Activated naive CD4-positive, alpha-beta T cell treated with anti-CD3 and anti-CD28 coated beads for 36 hours (primary cell): ENCODE measurements around the gene ACACB. TPM values are rescaled to one million over a fixed set of nuclear protein-coding genes. Genes with fewer than 3 reads are reported as not detected.
"Not testable (repeated sequence)": the region's sequence is repeated elsewhere in the genome, so short reads cannot be mapped to it uniquely, and the experiment has no call there.

ENCODE experiments used
- CTCF ChIA-PET: fragments of 350-600 bp; sonication (Branson Sonifier 250); formaldehyde crosslinking; loops from one replicate; lab custom pipeline; 2021; ENCODE audit warnings: antibody characterized with exemption; lab: Charles Lee
- DNase-seq: peaks from one replicate; pipeline ENCODE4 v3.0.0-alpha.2; 2020
- H3K27ac Mint-ChIP-seq: one replicate; pipeline ENCODE4 v1.8.0; 2021; ENCODE audit warnings: mild to moderate bottlenecking, mixed read lengths
- H3K27me3 Mint-ChIP-seq: one replicate; pipeline ENCODE4 v1.8.0; 2021; ENCODE audit warnings: low read depth, mixed read lengths
- H3K36me3 Mint-ChIP-seq: one replicate; pipeline ENCODE4 v1.8.0; 2021; ENCODE audit warnings: low read depth, mixed read lengths
- H3K4me1 Mint-ChIP-seq: one replicate; pipeline ENCODE4 v1.8.0; 2021; ENCODE audit warnings: low read depth, mixed read lengths
- H3K4me3 Mint-ChIP-seq: one replicate; pipeline ENCODE4 v1.8.0; 2021; ENCODE audit warnings: mild to moderate bottlenecking, moderate library complexity, mixed read lengths
- H3K9me3 Mint-ChIP-seq: one replicate; pipeline ENCODE4 v1.8.0; 2021; ENCODE audit warnings: mixed read lengths
- intact Hi-C: fragments of 100-400 bp; cut with micrococcal nuclease; formaldehyde crosslinking; loops from one replicate; pipeline ENCODE4 v1.15.1; 2023
- total RNA-seq, 2 experiments: library from RNA; stranded (reverse); gene quantifications; one replicate each; pipeline ENCODE4 v1.2.3, GENCODE V29; 2021

Gene ACACB
- total RNA-seq, 2 experiments from 2014 or later = 11.0 to 11.8 TPM

DNA sequence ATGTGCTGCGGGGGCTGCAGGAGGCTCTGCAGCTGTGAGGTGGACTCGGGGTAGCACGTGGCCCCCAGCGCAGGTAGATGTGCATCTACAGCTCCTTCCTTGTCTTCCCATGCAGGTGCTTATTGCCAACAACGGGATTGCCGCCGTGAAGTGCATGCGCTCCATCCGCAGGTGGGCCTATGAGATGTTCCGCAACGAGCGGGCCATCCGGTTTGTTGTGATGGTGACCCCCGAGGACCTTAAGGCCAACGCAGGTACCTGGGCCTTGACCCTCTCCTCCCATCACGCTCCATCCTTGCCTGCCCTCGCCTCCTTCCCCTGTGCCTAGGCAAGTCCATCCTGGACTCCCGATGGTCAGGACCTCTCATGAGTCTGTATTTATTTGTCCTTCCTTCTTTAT lies 51.4 kb downstream of the ACACB start:
- Mint-ChIP-seq H3K9me3 (no peaks in the 10 kb centered on the region), H3K27ac (no peak overlapping the region), H3K4me1 (peaks cover 3% of the 10 kb centered on the region), H3K27me3 (no peaks in the 10 kb centered on the region), H3K4me3 (no peak overlapping the region), H3K36me3 (peaks cover 24% of the 10 kb centered on the region)
- intact Hi-C loops = no loop called here
- no peak for DNase-seq
- CTCF ChIA-PET = no interaction called here

DNA sequence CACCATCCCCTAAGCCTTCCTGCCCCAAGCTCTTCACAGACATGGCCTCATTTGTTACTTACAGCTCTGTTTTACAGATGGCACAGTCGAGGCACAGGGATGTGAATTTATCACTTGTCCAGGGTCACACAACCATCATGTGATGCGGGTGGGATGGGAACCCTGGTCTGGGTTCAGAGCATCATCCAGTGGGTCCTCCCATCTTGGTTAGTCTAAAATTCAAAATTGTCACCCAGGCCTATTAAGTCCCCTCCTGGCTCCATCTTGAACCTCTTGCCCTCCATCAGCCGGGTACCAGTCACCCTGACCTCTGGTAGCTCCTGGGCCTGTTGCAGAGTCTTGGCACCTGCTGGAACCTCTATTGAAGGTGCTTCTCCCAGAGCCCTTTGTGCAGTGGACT lies 52.9 kb downstream of the ACACB start:
- no peak overlapping the region for H3K27ac Mint-ChIP-seq
- H3K9me3 Mint-ChIP-seq = peaks cover 5% of the 10 kb centered on the region
- intact Hi-C loops = no loop called here
- H3K4me3 Mint-ChIP-seq = no peak overlapping the region
- H3K4me1 Mint-ChIP-seq = no peaks in the 10 kb centered on the region
- CTCF ChIA-PET = no interaction called here
- no peaks in the 10 kb centered on the region for H3K27me3 Mint-ChIP-seq
- no peak for DNase-seq
- peaks cover 34% of the 10 kb centered on the region for H3K36me3 Mint-ChIP-seq

DNA sequence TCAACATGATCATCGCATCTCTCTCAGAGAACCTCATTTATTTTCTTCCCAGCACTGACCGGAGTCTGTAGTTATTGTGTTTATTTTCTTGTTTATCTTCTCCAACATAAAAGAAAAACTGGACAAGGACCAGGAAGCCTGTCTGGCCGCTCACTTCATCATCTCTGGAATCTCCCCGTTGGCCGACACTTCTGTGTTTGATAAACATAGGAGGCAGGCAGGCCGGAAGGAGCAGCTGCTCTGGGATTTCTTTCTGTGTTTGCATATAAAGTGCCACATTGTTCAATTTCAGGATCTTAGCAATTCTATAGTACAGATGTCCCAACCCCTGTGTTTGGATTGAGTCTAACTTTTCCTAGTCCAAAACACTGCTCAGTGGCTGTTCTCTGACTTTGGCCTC lies 53.3 kb downstream of the ACACB start:
- no peaks in the 10 kb centered on the region for H3K27me3 Mint-ChIP-seq
- H3K4me1 Mint-ChIP-seq = no peaks in the 10 kb centered on the region

DNA sequence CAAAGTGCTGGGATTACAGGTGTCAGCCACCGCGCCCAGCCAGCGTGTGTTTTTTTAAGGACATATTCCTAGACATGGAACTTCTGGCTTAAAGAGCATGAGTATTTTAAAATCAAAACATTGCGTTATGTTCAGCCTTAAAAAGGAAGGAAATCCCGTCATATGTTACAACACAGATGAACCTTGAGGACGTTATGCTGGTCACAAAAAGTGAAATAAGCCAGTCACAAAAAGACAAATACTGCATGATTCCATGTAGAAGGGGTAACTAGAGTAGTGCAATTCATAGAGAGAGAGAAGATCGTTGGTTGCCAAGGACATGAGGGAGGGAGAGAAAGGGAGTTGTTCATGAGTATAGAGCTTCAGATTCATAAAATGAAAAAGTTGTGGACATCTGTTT lies 53.9 kb downstream of the ACACB start:
- Mint-ChIP-seq H3K27ac (no peak overlapping the region), H3K9me3 (peaks cover 5% of the 10 kb centered on the region), H3K4me1 (no peaks in the 10 kb centered on the region), H3K4me3 (no peak overlapping the region), H3K36me3 (peaks cover 36% of the 10 kb centered on the region), H3K27me3 (no peaks in the 10 kb centered on the region)
- no peak for DNase-seq
- CTCF ChIA-PET = no interaction called here
- intact Hi-C loops = no loop called here

More for the DNA sequence above, 53.3 kb downstream of the ACACB start:
- Mint-ChIP-seq H3K36me3 (peaks cover 35% of the 10 kb centered on the region), H3K4me3 (no peak overlapping the region), H3K9me3 (peaks cover 5% of the 10 kb centered on the region), H3K27ac (no peak overlapping the region)
- intact Hi-C loops = no loop called here
- CTCF ChIA-PET = no interaction called here
- DNase-seq = no peak

DNA sequence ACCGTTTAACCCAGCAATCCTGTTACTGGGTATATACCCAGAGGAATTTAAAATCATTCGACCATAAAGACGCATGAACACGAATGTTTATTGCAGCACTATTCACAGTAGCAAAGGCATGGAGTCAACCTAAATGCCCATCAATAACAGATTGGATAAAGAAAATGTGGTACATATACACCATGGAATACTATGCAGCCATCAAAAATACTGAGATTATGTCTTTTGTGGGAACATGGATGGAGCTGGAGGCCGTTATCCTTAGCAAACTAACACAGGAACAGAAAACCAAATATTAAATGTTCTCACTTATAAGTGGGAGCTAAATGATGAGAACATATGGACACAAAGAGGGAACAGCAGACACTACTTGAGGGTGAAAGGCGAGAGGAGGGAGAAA lies 56.4 kb downstream of the ACACB start:
- H3K4me3 Mint-ChIP-seq, DNase-seq, H3K27me3 Mint-ChIP-seq, intact Hi-C loops, H3K27ac Mint-ChIP-seq, H3K9me3 Mint-ChIP-seq, H3K4me1 Mint-ChIP-seq, CTCF ChIA-PET: not testable (repeated sequence)
- peaks cover 32% of the 10 kb centered on the region for H3K36me3 Mint-ChIP-seq

DNA sequence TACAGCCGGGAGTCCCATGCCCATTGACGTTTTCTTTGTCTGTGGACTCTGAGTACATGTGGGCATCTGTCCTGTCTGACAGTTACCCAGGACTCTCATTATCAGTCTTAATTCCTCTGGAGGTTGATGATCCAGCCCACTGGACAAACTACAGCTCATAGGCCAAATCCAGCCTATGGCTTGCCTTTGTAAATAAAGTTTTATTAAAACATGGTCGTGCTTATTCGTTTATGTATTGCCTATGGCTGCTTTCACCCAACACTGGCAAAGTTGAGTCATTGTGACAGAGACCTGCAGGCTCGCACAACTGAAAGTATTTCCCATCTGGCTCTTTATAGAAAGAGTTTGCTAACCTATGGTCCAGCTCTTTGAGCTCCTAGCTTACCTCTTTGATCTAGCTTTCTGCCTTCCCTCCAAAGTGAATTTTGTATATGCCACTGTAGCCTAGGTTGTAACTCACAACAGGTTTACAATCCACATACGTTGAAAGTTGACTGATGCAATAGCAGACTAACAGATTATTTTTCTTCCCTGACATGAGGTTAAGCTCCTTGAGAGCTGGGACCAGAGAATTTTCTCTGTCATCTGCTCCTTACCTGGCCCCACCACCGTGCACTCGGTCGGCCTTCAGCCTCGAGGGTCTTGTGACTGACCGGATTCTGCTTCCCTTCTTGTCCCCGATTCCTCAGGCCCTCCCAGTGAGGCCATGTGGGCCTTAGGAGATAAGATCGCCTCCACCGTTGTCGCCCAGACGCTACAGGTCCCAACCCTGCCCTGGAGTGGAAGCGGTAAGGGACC lies 57.3 kb downstream of the ACACB start:
- no peaks in the 10 kb centered on the region for H3K4me1 Mint-ChIP-seq
- peaks cover 27% of the 10 kb centered on the region for H3K36me3 Mint-ChIP-seq
- no peak overlapping the region for H3K27ac Mint-ChIP-seq
- H3K27me3 Mint-ChIP-seq = no peaks in the 10 kb centered on the region
- CTCF ChIA-PET = no interaction called here
- no peak for DNase-seq
- no peak overlapping the region for H3K4me3 Mint-ChIP-seq
- intact Hi-C loops = no loop called here
- peaks cover 5% of the 10 kb centered on the region for H3K9me3 Mint-ChIP-seq

DNA sequence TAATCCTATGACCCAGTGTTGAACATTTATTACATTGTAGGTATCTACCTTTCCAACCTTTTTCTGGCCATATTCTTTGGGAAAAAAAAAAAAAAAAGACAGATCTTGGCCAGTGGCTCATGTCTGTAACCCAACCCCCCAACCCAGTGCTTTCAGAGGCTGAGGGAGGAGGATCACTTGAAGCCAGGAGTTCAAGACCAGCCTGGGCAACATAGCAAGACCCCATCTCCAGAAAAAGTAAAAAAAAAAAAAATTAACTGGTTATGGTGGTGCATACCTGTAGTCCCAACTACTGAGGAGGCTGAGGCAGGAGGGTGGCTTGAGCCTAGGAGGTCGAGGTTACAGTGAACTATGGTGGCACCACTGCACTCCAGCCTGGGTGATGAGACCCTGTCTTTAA lies 58.1 kb downstream of the ACACB start:
- CTCF ChIA-PET = interaction anchor here (0.6 kb wide), 1 partner anchor 31 kb away, joined by 4 read pairs; no protein-coding TSS in a partner anchor
- H3K27ac Mint-ChIP-seq = no peak overlapping the region
- intact Hi-C loops = no loop called here
- H3K4me1 Mint-ChIP-seq = no peaks in the 10 kb centered on the region
- peaks cover 29% of the 10 kb centered on the region for H3K36me3 Mint-ChIP-seq
- no peaks in the 10 kb centered on the region for H3K27me3 Mint-ChIP-seq
- peaks cover 5% of the 10 kb centered on the region for H3K9me3 Mint-ChIP-seq
- no peak for DNase-seq
- no peak overlapping the region for H3K4me3 Mint-ChIP-seq

DNA sequence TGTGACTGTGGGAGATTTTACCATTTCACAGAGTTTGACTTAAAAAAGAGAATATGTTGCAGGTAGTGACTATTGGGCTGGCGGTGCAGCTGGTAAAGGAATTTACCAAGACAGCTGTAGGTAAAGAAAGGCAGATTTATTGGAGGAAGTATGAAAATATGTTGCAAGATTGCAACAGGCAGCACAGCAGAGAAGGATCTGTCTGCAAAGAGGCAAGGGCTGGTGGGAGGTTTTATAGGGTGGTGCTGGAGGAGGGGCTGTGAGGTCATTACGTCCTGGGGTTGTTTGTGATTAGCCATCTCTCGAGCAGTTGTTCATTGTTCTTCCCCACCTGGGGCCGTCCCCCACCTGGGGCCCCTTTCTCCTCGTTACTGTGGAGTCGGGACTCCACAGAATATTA lies 62.1 kb downstream of the ACACB start:
- DNase-seq = no peak
- Mint-ChIP-seq H3K27ac (peak overlapping the region; percentile 4), H3K4me1 (no peaks in the 10 kb centered on the region), H3K36me3 (peaks cover 13% of the 10 kb centered on the region), H3K4me3 (no peak overlapping the region), H3K9me3 (peaks cover 5% of the 10 kb centered on the region), H3K27me3 (no peaks in the 10 kb centered on the region)
- CTCF ChIA-PET = no interaction called here
- intact Hi-C loops = no loop called here

DNA sequence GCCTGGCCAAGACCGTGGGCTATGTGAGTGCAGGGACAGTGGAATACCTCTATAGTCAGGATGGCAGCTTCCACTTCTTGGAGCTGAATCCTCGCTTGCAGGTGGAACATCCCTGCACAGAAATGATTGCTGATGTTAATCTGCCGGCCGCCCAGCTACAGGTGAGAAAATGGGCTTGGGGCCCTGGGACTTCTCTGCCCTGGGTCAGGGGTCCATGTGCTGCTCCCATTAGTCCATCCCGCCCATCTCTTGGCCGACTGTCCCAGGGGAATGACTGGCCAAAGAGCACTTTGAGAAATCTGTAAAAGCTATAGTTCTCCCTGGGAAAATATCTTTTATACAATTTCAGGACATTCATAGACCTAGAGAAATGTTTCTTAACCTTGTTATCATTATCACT lies 63.5 kb downstream of the ACACB start:
- CTCF ChIA-PET = interaction anchor here (1.0 kb wide), 1 partner anchor 248 kb away, joined by 3 read pairs; no protein-coding TSS in a partner anchor
- H3K27ac Mint-ChIP-seq = no peak overlapping the region
- intact Hi-C loops = no loop called here
- no peak for DNase-seq
- H3K9me3 Mint-ChIP-seq = no peaks in the 10 kb centered on the region
- H3K36me3 Mint-ChIP-seq = peaks cover 9% of the 10 kb centered on the region
- no peak overlapping the region for H3K4me3 Mint-ChIP-seq
- H3K27me3 Mint-ChIP-seq = no peaks in the 10 kb centered on the region
- H3K4me1 Mint-ChIP-seq = no peaks in the 10 kb centered on the region

DNA sequence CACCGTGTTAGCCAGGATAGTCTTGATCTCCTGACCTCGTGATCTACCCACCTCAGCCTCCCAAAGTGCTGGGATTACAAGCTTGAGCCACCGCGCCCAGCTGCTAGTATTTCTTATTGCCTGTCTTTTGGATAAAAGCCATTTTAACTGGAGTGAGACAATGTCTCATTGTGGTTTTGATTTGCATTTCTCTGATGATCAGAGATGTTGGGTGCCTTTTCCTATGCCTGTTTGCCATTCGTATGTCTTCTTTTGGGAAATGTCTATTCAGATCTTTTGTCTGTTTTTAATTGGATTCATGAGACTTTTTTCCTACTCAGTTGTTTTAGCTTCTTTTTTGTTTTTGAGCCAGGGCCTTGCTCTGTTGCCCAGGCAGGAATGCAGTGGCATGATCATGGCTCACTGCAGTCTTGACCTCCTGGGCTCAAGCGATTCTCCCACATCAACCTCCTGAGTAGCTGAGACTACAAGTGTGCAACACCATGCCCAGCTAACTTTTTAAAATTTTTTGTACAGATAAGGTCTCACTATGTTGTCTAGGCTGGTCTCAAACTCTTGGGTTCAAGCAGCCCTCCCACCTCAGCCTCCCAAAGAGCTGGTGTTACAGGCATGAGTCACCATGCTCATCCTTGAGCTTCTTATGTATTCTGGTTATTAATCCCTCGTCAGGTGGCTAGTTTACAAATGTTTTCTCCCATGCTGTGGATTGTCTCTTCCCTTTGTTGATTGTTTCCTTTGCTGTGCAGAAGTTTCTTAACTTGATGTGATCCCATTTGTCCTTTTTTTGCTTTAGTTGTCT lies 65.9 kb downstream of the ACACB start:
- CTCF ChIA-PET = no interaction called here
- Mint-ChIP-seq H3K9me3 (no peaks in the 10 kb centered on the region), H3K4me3 (no peak overlapping the region), H3K27ac (no peak overlapping the region), H3K4me1 (no peaks in the 10 kb centered on the region), H3K27me3 (no peaks in the 10 kb centered on the region), H3K36me3 (peaks cover 8% of the 10 kb centered on the region)
- intact Hi-C loops = no loop called here
- DNase-seq = no peak

DNA sequence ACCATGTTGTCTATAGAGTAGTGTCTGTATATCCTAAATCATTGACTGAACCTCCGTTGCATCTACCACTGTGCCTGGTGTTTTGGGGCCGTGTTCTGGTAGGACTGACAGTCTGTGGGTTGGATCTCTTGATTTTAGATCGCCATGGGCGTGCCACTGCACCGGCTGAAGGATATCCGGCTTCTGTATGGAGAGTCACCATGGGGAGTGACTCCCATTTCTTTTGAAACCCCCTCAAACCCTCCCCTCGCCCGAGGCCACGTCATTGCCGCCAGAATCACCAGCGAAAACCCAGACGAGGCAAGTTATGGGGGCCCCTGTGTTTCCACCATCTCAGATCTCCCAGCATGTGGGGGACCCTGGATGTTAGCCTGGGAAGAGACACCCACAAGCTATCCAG lies 69.1 kb downstream of the ACACB start:
- intact Hi-C loops = no loop called here
- Mint-ChIP-seq H3K36me3 (peaks cover 6% of the 10 kb centered on the region), H3K9me3 (no peaks in the 10 kb centered on the region), H3K4me1 (no peaks in the 10 kb centered on the region), H3K27ac (no peak overlapping the region), H3K27me3 (no peaks in the 10 kb centered on the region), H3K4me3 (no peak overlapping the region)
- CTCF ChIA-PET = interaction anchor here (0.6 kb wide), 1 partner anchor 1011 kb away, joined by 3 read pairs; no protein-coding TSS in a partner anchor
- DNase-seq = no peak

DNA sequence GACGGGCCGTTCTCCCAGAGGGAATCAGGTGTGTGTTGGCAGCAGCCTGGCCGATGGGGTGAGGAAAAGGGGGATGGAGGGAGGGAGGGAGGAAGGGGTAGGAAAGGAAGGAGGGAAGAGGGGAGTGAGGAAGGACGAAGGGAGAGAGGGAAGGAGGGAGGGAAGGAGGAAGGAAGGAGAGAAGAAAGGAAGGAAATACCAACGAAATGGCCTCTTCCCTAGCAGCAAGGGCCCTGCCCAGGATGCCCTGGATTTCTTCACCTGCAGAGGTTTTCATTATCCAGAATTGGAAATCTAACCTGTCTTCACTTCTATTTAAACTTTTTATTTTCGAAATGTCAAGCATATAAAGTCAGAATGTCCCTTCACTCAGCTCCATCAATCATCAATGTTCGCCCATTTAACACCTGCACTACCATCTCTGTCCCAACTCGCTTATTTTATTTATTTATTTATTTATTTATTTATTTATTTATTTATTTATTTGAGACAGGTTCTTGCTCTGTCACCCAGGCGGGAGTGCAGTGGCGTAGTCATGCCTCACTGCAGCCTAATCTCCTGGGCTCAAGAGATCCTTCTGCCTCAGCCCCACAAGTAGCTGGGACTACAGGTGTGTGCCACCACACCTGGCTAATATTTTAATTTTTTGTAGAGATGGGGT lies 70.7 kb downstream of the ACACB start:
- H3K4me3 Mint-ChIP-seq = no peak overlapping the region
- peaks cover 6% of the 10 kb centered on the region for H3K36me3 Mint-ChIP-seq
- H3K27ac Mint-ChIP-seq = no peak overlapping the region
- intact Hi-C loops = no loop called here
- H3K4me1 Mint-ChIP-seq = no peaks in the 10 kb centered on the region
- DNase-seq = no peak
- H3K27me3 Mint-ChIP-seq = no peaks in the 10 kb centered on the region
- H3K9me3 Mint-ChIP-seq = no peaks in the 10 kb centered on the region
- CTCF ChIA-PET = no interaction called here
